HG03280 (cell line): Measurements from ENCODE around the gene RALGPS2.

ENCODE experiments used
- ATAC-seq: cut with Tn5 transposase; IDR thresholded peaks from one replicate; pipeline ENCODE4 v1.9.1; 2021; ENCODE audit warnings: mild to moderate bottlenecking, moderate library complexity; ENCODE audit not compliant: unreplicated experiment

Gene RALGPS2

DNA sequence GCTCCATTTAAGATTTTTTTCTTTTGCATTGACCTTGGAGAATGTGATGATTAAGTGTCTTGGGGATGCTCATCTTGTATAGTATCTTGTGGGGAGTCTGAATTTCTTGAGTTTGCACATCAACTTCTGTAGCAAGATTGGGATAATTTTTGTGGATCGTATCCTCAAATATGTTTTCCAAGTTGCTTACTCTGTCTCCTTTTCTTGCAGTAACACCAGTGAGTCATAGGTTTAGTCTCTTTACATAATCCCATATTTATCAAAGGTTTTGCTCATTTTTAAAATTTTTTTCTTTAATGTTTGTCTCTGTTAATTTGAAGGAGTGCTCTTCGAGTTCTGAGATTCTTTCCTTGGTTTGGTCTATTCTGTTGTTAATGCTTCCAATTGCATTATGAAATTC, 187.6 kb downstream of the RALGPS2 start:
- ATAC-seq, result no peak

DNA sequence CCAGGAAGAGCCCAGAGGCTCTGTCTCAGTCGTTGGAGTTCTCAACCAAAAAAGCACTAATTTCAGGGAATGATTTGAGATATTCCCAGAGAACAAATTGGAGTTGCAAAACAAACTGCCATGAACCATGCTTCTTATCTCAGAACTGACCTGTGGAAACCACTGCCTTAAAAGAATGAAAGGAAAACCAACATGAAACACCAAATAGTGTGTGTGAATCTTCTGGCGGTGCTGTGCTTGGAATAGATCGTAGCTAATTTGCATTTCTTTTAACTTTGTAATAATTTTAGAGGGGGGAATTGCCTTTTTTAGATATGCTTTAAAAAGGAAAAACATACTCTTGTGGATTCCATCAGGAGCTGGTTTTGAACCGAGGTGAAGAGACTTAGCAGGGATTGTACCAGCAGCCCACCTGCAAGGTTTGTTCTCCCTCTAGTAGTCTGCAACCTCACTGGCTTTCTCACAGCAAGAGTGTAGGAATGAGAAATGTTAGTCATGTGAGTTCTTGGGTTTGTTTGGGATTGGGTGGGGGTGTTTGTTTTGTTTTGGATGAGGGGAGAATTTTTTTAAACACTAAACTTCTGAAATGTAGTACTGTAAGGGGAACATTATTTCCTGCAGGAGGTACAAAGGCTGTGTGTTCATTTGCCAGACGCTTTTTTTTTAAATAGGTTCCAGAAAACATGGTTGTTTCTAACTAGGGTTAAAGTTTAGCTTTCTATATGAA, 191.6 kb downstream of the RALGPS2 start:
- ATAC-seq, result no peak

DNA sequence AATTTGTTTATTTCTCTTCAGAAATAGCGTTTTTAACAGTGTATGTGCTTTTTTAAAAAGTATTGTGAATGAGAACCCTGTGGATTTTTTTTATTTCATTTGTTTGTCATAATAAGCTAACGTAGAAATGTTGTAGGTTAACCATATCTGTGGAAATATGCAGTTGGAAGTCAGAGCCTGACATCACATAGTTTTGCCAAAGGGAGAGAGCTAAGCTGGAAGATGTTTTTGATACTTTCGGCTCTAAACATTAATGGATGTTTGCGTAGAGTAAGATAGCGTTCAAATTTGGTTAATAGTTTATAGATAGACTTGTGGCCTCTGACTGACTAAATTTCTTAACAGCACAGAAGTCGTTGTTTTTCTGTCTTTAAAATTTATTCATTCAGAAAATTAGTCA, 193.3 kb downstream of the RALGPS2 start:
- ATAC-seq, result no peak

DNA sequence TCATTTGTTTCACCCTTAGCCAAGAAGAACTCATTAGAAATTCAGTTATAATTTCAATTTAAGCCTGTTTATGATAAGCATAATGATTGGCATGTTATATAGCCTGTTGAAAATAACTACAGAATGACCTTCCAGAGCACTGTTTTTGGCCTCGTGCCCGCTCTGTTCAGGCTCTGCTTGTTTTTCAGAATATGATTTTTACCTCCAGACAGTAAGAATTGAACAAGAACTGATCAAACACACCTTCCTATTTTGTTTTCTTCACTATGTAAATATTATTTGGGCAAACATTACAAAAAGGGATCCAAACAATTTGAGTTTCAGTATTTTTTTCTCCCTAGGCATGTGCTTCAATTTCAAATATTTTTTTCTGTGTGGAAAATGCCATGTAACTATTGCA, 193.9 kb downstream of the RALGPS2 start:
- no peak for ATAC-seq

DNA sequence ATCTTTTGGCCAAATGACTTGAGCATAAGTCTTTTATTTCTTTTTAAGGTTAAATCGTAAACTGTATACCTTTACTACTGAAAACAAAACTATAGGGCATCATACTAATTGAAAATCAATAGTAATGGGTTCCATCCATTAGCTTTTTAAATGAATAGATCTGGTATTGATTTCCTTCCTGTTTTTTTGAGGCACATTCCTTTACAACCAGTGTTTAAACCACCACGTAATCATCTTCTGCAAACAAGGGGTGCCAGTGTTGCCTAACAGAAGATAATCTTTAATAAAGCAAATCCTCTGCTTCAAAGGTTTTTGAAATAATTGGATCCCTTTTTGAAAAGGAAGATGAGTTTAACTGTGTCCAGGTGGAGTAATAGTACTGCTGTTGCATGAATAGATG, 194.5 kb downstream of the RALGPS2 start:
- ATAC-seq, result no peak

DNA sequence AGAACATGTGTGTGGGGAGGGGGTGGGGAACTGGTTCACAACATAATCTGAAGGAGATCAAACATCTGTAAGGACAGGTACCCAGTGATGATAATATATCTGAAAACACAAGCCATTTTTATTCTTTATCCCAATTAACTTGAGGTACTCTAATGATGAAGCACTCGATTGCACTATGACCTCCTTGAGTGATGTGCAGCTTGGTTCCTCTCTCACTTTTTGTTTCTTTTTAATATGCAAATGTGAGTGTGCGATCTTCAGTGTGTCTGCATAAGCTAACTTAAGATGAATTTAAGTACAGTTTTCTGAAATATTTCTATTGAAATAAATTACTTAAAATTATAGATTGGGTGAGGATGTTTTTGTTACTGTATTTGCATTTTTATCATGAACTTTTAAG, 196.5 kb downstream of the RALGPS2 start:
- no peak for ATAC-seq

DNA sequence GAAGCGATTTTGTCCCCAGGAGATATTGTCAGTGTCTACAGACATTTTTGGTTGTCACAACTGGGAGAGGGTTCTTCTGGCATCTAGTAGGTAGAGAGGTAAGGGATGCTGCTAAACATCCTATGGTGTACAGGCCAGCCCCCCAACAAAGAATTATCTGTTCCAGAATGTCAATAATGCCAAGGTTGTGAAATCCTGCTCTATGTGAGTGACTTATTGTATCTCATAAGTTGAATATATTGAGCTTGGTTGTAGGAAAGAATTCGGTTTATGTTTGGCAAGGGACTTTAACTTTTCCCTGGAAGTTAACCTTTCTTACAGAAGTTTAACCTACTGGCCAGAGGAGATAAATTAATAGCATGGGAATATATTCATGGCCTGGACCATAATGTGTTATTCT, 198.5 kb downstream of the RALGPS2 start:
- ATAC-seq, result no peak

DNA sequence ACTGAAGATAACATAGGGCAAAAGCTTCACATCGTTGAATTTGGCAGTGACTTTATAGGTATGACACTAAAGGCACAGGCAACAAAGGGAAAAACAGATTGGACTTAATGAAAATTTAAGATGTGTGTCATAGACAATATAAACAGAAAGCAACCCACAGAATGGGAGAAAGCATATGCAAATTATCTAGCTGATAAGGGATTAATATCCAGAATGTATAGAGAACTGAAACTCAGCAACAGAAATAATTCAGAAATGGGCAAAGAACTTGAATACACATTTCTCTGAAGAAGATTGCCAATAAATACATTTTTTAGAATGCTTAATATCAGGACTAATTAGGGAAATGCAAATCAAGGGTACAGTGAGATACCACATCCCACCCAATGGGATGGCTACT, 201.0 kb downstream of the RALGPS2 start:
- ATAC-seq, result no peak

DNA sequence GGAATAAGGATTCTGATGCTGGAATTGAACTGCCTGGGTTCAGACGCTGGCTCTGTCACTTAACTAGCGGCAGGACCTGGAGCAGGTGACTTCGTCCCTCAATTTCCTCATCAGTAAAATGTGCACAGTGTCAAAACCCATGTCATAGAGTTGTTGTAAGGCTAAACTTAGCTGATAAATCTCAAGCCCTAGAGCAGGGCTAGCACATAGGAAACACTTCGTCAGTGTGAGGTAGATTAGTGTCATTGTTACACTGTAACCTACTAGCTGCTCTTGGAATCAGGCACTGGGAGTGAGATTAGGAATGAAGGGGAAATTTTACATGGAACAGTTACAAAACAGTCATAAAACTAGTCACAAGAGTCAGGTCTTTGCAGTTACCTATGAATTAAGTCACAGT, 202.0 kb downstream of the RALGPS2 start:
- no peak for ATAC-seq

DNA sequence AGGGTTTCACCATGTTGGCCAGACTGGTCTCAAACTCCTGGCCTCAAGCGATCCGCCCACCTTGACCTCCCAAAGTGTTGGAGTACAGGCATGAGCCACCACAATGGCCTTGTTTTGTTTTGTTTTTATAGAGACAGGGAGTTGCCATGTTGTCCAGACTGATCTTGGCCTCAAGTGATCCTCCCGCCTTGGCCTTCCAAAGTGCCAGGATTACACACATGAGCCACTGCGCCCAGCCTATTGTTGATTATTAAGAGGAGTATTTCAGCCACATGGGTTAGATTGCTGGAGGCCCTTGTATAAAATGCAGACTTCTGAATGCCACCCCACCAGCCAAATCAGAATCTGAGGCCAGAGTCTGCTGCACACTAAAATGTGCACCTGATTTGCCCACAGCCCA, 203.0 kb downstream of the RALGPS2 start:
- no peak for ATAC-seq

DNA sequence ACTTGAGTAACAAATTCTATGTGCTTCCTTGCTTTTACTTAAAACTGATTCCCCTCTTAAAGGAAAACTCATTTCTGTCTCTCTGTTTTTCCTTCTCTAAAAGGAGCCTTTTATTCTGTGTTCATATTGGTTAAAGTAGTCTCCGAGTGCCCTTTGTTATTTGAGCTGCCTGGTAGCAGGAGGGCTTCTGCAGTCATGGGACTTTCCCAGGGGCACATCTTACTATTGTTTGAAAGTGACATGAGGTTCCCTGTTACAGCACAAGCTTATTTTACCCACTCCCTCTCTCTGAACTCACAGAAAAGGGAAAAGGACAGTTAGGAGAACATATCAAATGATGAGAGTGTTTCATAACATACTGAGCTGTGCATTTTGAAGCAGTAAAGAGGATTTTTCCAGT, 203.9 kb downstream of the RALGPS2 start:
- ATAC-seq, result no peak

DNA sequence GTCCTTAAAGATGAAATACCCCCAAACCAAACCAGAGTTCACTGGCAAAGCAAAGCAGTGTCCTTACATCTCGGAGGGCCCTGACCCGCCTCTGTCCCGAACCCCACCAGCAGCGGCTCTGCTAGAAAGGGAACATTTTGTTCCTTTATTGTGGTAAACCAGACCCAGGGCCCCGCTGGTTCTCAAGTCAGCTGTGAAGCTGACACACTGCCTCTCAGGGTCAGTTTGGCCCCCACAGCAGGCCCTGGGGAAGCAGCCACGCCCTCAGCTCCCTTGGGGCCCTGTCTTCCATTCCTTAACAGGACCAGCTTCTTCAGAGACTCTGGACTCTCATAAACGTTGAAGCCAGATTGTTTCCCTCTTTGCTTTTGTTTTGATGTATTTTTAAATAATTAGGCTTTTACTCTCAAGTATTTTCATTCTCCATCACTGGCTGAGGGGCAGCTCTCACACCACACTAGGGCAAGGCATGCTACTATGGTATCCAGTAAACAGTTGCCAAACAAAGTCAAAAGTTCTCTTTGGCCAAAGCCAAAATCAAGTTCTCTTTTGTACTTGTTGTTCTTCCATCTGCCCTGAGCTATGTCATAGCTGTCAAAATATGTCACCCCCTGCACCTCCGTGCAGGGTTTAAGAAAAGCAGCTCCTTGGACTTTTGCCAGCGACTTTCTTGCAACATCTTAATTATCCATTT, 207.0 kb downstream of the RALGPS2 start:
- ATAC-seq, result no peak

DNA sequence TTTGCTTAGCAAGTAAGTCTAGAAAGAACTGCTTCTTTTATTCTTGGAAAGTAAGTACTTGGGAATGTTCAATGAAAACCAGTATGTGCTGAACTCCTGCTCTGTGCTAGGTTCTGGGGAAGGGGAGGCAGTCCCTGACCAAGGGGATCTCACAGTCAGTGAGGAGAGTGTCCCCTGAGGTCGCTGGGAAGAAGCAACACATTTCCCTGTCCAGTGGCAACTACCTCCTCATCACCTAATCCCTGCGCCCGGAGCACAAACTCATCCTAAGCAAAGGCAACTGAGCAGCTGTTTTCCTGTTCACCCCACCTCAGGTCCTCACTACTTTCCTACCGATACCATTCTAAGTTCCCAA, 207.5 kb downstream of the RALGPS2 start:
- no peak for ATAC-seq

DNA sequence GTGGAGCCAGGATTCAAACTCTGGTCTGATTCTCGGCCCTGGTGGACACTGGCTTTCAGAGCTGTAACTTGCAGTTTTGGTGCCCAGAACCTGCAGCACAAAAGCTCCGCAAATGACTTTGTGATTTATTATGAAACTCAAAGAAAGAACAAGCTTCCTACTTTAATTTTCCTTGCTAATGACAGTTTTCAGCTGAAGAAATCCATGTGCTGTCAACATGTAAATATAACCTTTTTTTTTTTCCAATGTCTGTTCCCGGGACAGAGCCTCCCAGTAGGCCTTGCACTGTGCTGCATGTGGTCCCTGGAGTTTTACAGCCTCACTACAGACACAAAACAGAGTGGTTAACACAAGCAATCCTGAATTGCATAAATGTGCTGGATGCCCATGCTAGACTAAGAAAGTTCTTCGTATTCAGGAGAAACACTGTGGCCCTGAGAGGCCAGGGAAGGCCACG, 208.1 kb downstream of the RALGPS2 start:
- no peak for ATAC-seq

DNA sequence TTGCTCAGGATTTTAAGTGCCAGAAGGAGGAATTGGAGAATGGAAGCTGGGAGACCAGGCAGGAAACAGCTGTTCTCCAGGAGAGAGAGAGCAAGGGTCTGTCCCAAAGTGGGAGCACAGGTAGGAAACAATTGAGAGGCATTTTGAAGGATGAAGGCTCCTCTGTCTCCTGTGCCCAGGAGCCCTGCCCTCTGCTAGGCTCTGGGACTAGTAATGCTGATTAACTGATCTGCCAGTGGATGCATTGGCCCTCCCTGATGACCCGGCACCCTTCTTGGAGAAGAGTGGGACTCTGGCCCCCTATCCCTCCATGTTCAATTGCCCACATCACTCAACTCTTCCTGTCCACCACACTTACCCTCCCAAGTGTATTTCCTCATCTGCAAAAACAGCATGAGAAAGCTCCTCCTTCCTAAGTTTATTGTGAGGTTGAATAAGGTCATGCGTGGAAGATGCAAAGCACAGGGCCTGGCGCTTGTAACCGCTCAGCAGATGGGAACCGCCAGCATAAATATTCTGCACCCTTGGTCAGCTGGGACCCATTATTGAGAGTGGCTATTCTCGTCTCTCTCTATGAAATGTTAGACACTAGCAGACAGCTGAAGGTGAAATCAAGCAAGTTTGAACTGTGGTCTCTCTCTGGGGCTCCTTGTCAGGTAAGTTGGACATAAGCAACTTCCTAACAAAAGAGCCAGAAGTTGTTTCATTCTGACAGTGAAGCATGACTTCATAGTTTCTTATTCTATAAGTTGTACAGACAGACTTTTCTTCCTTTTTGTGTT, 208.9 kb downstream of the RALGPS2 start:
- ATAC-seq, result no peak

DNA sequence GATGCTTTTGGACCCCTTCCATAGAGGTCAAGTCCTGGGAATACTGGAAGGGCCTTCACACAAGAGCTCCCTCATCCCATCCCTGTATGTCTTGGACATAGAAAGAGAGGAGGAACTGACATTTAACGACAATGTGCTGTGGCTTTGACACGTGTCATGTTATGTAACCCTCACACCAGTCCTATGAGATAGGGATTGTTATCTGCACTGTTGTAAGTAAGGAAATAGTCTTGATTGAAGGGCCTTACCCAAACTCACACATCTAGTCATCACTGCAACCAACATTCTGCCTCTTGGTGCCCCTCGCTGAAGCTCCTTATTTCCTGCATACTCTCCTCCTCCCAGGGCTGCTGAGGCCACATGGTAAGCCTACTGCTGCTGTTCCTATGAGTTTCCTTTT, 209.5 kb downstream of the RALGPS2 start:
- ATAC-seq, result no peak

DNA sequence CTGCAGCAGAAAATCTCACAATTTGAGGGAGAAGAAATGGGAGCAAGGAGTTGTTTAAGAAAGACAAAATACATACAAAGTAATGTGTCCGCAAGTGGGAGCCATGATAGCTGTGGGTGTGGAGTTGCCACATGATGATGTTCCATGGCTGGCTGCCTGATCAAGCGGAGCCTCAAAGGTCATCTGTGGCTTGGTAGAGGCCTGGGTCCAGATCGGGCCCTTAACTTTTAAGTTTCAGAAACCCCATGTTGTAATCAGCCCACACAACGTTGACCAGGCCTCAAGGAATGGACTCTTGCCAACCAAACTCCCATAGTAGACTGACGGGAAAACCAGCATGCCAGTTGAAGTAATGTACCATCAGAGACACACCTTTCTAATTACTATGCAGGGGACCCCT, 210.6 kb downstream of the RALGPS2 start:
- no peak for ATAC-seq

DNA sequence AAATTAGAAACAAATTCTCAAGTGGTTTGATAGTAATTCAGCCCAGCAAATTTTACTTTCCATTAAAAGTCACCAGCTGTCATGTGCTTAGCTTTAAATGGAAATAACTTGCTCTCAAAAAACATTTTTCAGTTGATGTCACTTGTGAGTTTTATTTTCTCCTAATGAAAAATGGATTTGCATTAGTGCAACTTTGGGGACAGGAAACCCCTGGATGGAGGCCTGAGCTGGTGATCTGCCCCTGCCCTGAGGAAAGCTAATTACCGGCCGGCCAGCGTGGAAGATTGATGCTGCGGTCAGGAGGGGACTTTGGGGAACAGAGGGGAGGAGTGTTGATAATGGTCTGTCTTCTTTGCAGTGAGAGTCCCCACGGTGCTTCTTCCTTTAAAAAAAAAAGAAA, 212.7 kb downstream of the RALGPS2 start:
- ATAC-seq, result no peak

DNA sequence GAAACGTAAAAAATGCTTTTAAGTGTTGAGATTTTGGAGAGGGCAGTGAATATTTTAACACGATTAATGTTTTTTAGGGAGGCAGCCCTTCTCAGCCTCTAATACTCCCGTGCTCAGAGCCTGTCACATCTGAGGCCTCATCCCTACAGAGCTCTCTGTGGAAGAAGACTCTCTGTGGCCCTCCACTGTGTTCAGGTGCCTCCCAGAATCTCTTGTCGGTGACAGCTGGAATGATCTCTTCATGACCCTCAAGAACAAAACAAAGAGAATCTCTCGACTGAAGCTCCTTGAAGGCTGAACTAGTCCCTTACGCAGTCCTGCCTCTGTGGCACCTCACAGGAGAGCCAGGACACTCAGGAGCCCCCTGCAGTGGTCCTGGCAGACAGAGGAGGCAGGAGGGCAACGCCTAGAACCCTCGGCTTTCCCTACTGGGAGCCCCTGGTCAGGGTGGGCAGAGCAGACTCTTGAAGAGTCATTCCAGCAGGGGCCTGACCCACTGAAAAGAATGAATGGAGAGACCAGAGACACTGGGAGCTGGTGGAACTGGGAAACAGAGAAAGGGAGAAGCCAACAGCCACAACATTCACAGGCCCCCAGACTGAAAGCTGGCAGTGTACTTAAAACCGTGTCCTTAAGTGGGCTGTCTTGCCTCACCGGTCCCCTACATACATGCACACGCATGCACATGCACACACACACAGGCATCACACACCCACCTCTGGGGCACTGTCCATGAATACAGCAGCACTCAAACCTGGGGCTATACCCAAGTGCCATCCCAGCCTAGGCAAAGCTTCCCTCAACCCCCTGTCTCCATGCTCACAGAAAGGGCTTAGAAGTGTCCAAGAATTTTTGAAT, 213.3 kb downstream of the RALGPS2 start:
- ATAC-seq, result no peak

DNA sequence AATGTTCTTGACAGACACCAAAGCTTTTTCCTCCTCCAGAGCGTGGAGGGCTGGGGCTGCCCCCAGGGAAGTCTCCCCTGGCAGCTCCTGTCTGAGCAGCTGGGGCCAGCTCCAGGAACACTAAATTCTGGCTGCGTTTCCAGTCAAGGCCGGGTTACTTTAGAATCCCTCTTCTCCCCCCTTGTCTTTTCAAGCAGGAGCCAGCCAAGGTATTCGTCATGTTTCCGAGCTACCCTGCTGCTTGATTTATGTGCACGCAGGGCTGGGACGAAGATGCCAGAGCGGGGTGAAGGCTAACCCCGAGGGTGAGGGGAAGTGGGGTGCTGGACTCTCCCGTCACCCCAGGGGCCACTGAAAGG, 213.9 kb downstream of the RALGPS2 start:
- no peak for ATAC-seq
